GM12878 (cell line): ENCODE measurements around the gene AGBL1. TPM values are rescaled to one million over a fixed set of nuclear protein-coding genes. Genes with fewer than 3 reads are reported as not detected.

Source experiments
- ATAC-seq: fragments of 200-7000 bp; cut with Tn5 transposase; 3 replicates; pipeline ENCODE4 v1.9.1; 2020; ENCODE audit warnings: mild to moderate bottlenecking, moderate library complexity
- BruUV-seq: library from RNA; stranded (reverse); fragments of 400-500 nt; replicated peaks from 2 replicates; lab custom pipeline; 2021; lab: Mats Ljungman, UMichigan
- CTCF ChIA-PET: fragments of 300-600 bp; sonication (Branson Sonifier 250); formaldehyde crosslinking; extraction: SDS; loops from one replicate; lab custom pipeline; 2021; ENCODE audit warnings: inconsistent platforms; lab: Yijun Ruan, JAX
- POLR2A ChIA-PET: fragments of 350-600 bp; formaldehyde crosslinking; extraction: SDS; loops from one replicate; lab custom pipeline; 2021; ENCODE audit warnings: inconsistent platforms; lab: Charles Lee
- RAD21 ChIA-PET: fragments of 300-600 bp; sonication (Branson Sonifier 250); formaldehyde crosslinking; loops from one replicate; lab custom pipeline; 2023; ENCODE audit warnings: antibody characterized with exemption; ENCODE audit not compliant: unreplicated experiment; lab: Charles Lee
- SMC1A ChIA-PET: fragments of 300-600 bp; sonication (Branson Sonifier 250); formaldehyde crosslinking; loops from one replicate; lab custom pipeline; 2023; ENCODE audit not compliant: unreplicated experiment, uncharacterized antibody; lab: Charles Lee
- DNase-seq: peaks from one replicate; pipeline ENCODE4 v3.0.0-alpha.2; 2011; ENCODE audit warnings: low read depth, low spot score
- FAIRE-seq: peaks from 3 replicates; lab custom pipeline; 2011; peaks lifted over from hg19 to GRCh38; lab: Jason Lieb, UNC
- H2AFZ ChIP-seq: 2 replicates; pipeline ENCODE4 v1.6.0; 2011; ENCODE audit warnings: low read depth, low read length, control low read depth; ENCODE audit not compliant: control insufficient read depth
- H3K27ac ChIP-seq: 2 replicates; pipeline ENCODE4 v1.5.1; 2011; ENCODE audit warnings: control low read depth; ENCODE audit not compliant: control insufficient read depth, insufficient read depth
- H3K27me3 ChIP-seq, 2 experiments: replicated peaks in 1 of 2; 2 replicates each; pipeline versions ENCODE4 v1.6.0 to v1.6.1; 2011; ENCODE audit warnings: low read length in 1 of 2; ENCODE audit not compliant: control insufficient read depth in 2 of 2, insufficient read depth in 2 of 2
- H3K36me3 ChIP-seq, 2 experiments: 2 replicates each; pipeline ENCODE4 v1.5.1; 2011; ENCODE audit warnings: low read length in 1 of 2; ENCODE audit not compliant: control insufficient read depth in 2 of 2, insufficient read depth in 2 of 2
- H3K4me1 ChIP-seq: 2 replicates; pipeline ENCODE4 v1.6.1; 2011; ENCODE audit warnings: mild to moderate bottlenecking, low read length, moderate library complexity, mixed read lengths; ENCODE audit not compliant: control insufficient read depth, insufficient read depth
- H3K4me2 ChIP-seq: 2 replicates; pipeline ENCODE4 v1.6.0; 2011; ENCODE audit warnings: control low read depth; ENCODE audit not compliant: control insufficient read depth, insufficient read depth
- H3K4me3 ChIP-seq: fragments of 200-600 bp; sonication (generic); 2 replicates; pipeline ENCODE4 v1.5.1; 2016
- H3K79me2 ChIP-seq: 2 replicates; pipeline ENCODE4 v1.6.0; 2011; ENCODE audit warnings: low read length; ENCODE audit not compliant: control insufficient read depth, insufficient read depth
- H3K9ac ChIP-seq: 2 replicates; pipeline ENCODE4 v1.8.0; 2011; ENCODE audit warnings: low read length, control low read depth, mixed read lengths; ENCODE audit not compliant: control insufficient read depth, insufficient read depth
- H3K9me3 ChIP-seq: replicated peaks from 3 replicates; pipeline ENCODE4 v1.5.1; 2011; ENCODE audit warnings: mild to moderate bottlenecking, low read length; ENCODE audit not compliant: control insufficient read depth, insufficient read depth
- H4K20me1 ChIP-seq: 2 replicates; pipeline ENCODE4 v1.6.0; 2011; ENCODE audit not compliant: control insufficient read depth, insufficient read depth
- BMI1 ChIP-seq: fragments of 450-650 bp; IDR thresholded peaks from 2 replicates; pipeline ENCODE4 v1.6.1; 2016; ENCODE audit warnings: mild to moderate bottlenecking, moderate library complexity, borderline replicate concordance
- IKZF1 ChIP-seq: fragments of 450-650 bp; conservative IDR thresholded peaks from 2 replicates; pipeline ENCODE4 v1.6.1; 2017; ENCODE audit warnings: antibody characterized with exemption, mild to moderate bottlenecking
- IRF5 ChIP-seq: fragments of 450-650 bp; IDR thresholded peaks from 2 replicates; pipeline ENCODE4 v1.6.1; 2017; ENCODE audit warnings: borderline replicate concordance
- MEF2A ChIP-seq: IDR thresholded peaks from 2 replicates; pipeline ENCODE4 v1.6.1; 2011; ENCODE audit warnings: low read depth, mild to moderate bottlenecking, low read length, moderate library complexity; ENCODE audit not compliant: insufficient read depth
- MXI1 ChIP-seq: fragments of 150-350 bp; IDR thresholded peaks from 2 replicates; pipeline ENCODE4 v1.6.1; 2011; ENCODE audit warnings: low read depth, mild to moderate bottlenecking, inconsistent platforms, low read length, improper control_type of control experiment
- NFYB ChIP-seq: IDR thresholded peaks from 2 replicates; pipeline ENCODE4 v1.6.1; 2011; ENCODE audit warnings: low read depth, mild to moderate bottlenecking, low read length, improper control_type of control experiment, moderate library complexity; ENCODE audit not compliant: insufficient read depth
- NR2C1 ChIP-seq: fragments of 450-650 bp; IDR thresholded peaks from 2 replicates; pipeline ENCODE4 v1.6.1; 2017; ENCODE audit warnings: antibody characterized with exemption, mild to moderate bottlenecking, moderate library complexity
- PAX8 ChIP-seq: fragments of 450-650 bp; IDR thresholded peaks from 2 replicates; pipeline ENCODE4 v1.6.1; 2017; ENCODE audit warnings: mild to moderate bottlenecking, moderate library complexity
- POLR2AphosphoS5 ChIP-seq: IDR thresholded peaks from 2 replicates; pipeline ENCODE4 v1.6.1; 2011; ENCODE audit warnings: mild to moderate bottlenecking, low read length, inconsistent platforms
- POU2F2 ChIP-seq: IDR thresholded peaks from 3 replicates; pipeline ENCODE4 v1.6.1; 2011; ENCODE audit warnings: low read depth, mild to moderate bottlenecking, low read length, borderline replicate concordance
- SPI1 ChIP-seq: IDR thresholded peaks from 2 replicates; pipeline ENCODE4 v1.6.1; 2011; ENCODE audit warnings: low read depth, mild to moderate bottlenecking, low read length, moderate library complexity, borderline replicate concordance; ENCODE audit not compliant: insufficient read depth
- STAT1 ChIP-seq: fragments of 450-650 bp; conservative IDR thresholded peaks from 2 replicates; pipeline ENCODE4 v1.6.1; 2014; ENCODE audit warnings: antibody characterized with exemption, mild to moderate bottlenecking
- ZNF207 ChIP-seq: fragments of 450-650 bp; IDR thresholded peaks from 2 replicates; pipeline ENCODE4 v1.6.1; 2014; ENCODE audit warnings: antibody characterized with exemption, mild to moderate bottlenecking, borderline replicate concordance
- WGBS: methylation state at CpG from one replicate; pipeline ENCODE4 v1.1.6; 2016; ENCODE audit warnings: low lambda C conversion rate; ENCODE audit not compliant: insufficient replicate concordance, insufficient coverage; ENCODE audit errors: missing lambda C conversion rate; 5-methylcytosine and 5-hydroxymethylcytosine counted together
- in situ Hi-C: fragments of 300-500 bp; cut with MboI; formaldehyde crosslinking; loops from 9 replicates; pipeline ENCODE4 v1.14.3; 2018; ENCODE audit warnings: mixed read lengths
- intact Hi-C: fragments of 100-400 bp; cut with micrococcal nuclease; formaldehyde crosslinking; loops from one replicate; pipeline ENCODE4 v1.14.2; 2022; ENCODE audit not compliant: unreplicated experiment
- polyA plus RNA-seq, 11 experiments: library from polyadenylated mRNA; depleted of rRNA in 4 of 11; unstranded in 6 of 11; stranded (reverse) in 5 of 11; fragments of >200 nt; fragmentation: Nextera tagmentation in 4 of 11; fragmentation: Illumina TruSeq in 1 of 11; extraction: Ambion mirVana in 4 of 11; extraction: Trizol in 1 of 11; gene quantifications; 1 replicate in 1 of 11; 2 replicates in 10 of 11; pipeline versions ENCODE4 v1.2.1 to v1.2.3, GENCODE V29; 2011 to 2016; ENCODE audit warnings: inconsistent platforms in 2 of 11, missing spikeins in 2 of 11, low read depth in 1 of 11
- total RNA-seq, 4 experiments: library from RNA; depleted of rRNA in 3 of 4; stranded (reverse); fragments of >200 nt in 3 of 4; fragmentation: Illumina TruSeq in 1 of 4; extraction: Trizol in 1 of 4; gene quantifications; 2 replicates each; pipeline versions ENCODE4 v1.2.1 to v1.2.3, GENCODE V29; 2013 to 2021

The AGBL1 gene
- total and polyA plus RNA-seq, 10 of the 15 experiments (the other 5 are each of a cell fraction or from before 2014, with no cell fraction given) = not detected

DNA sequence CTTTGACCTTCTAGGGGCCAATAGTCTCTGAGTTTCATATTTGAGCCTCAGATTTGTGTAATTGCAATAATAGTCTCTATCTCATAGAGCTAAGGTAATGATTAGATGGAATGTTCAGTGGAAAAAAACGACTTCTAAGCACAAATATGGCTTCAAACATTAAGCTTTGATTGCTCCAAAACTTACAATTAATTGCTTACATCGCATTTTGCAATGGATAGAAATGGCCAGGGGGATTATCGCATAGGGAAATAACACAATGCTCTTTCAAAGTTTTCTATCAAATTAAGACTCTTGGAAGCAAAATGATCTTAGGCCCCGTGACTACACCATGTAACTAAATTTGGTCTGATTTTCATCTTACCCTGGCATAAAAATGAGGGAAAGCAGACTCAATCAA, 888.6 kb downstream of the AGBL1 start:
- no peak for FAIRE-seq

More for the DNA sequence above, 888.6 kb downstream of the AGBL1 start:
- H2AFZ ChIP-seq = no peak overlapping the region
- no peak overlapping the region for H3K4me3 ChIP-seq
- no peaks in the 10 kb centered on the region for H4K20me1 ChIP-seq
- ChIA-PET SMC1A (no interaction called here), POLR2A (interaction anchor here (0.5 kb wide), 1 partner anchor 229 kb away, joined by 4 read pairs; no protein-coding TSS in a partner anchor), RAD21 (no interaction called here), CTCF (no interaction called here)
- DNase-seq (no peak), ATAC-seq (no peak)
- no peaks in the 10 kb centered on the region for H3K9me3 ChIP-seq
- no peaks in the 10 kb centered on the region for H3K27me3 ChIP-seq
- H3K79me2 ChIP-seq = no peaks in the 10 kb centered on the region
- in situ Hi-C loops = no loop called here
- BruUV-seq = no TSS peak
- H3K27ac ChIP-seq = no peak overlapping the region
- no peaks in the 10 kb centered on the region for H3K36me3 ChIP-seq
- no peak overlapping the region for H3K4me2 ChIP-seq
- H3K4me1 ChIP-seq = no peaks in the 10 kb centered on the region
- intact Hi-C loops = no loop called here
- WGBS = 34% methylated on average over 4 of the region's 4 CpGs
- TF ChIP-seq POLR2AphosphoS5 = no peak
- no peak for TF ChIP-seq POU2F2
- no peak for TF ChIP-seq BMI1
- TF ChIP-seq IRF5 = no peak
- TF ChIP-seq PAX8 = no peak
- TF ChIP-seq MEF2A = no peak
- TF ChIP-seq IKZF1 = no peak
- TF ChIP-seq SPI1 = no peak
- TF ChIP-seq ZNF207 = no peak
- no peak for TF ChIP-seq MXI1
- TF ChIP-seq NR2C1 = no peak
- no peak for TF ChIP-seq NFYB
- no peak for TF ChIP-seq STAT1
- H3K9ac ChIP-seq = no peak overlapping the region
